GM12878 (cell line): ENCODE data around the gene CRELD2. TPM values are rescaled to one million over a fixed set of nuclear protein-coding genes. Genes with fewer than 3 reads are reported as not detected.

Experiments
- BACH1 ChIP-seq: fragments of 450-650 bp; IDR thresholded peaks from 2 replicates; pipeline ENCODE4 v1.6.1; 2017; ENCODE audit warnings: mild to moderate bottlenecking, borderline replicate concordance
- CTCF ChIP-seq, 3 experiments: IDR thresholded peaks in 2 of 3; conservative IDR thresholded peaks in 1 of 3; 2 replicates each; pipeline ENCODE4 v1.5.1; 2011; ENCODE audit warnings: low read depth in 3 of 3, low read length in 3 of 3, mild to moderate bottlenecking in 3 of 3, control low read depth in 2 of 3, moderate library complexity in 2 of 3, inconsistent platforms in 1 of 3, mixed read lengths in 1 of 3; ENCODE audit not compliant: control insufficient read depth in 2 of 3, insufficient read depth in 1 of 3; ENCODE audit errors: extremely low read depth in 1 of 3
- E2F8 ChIP-seq: fragments of 450-650 bp; IDR thresholded peaks from 2 replicates; pipeline ENCODE4 v1.6.1; 2018; ENCODE audit warnings: mild to moderate bottlenecking, low read depth, moderate library complexity; ENCODE audit not compliant: partially characterized antibody
- FOXM1 ChIP-seq: IDR thresholded peaks from 2 replicates; pipeline ENCODE4 v1.6.1; 2012; ENCODE audit warnings: low read depth, mild to moderate bottlenecking, inconsistent platforms, low read length, moderate library complexity
- IKZF2 ChIP-seq, 2 experiments: fragments of 450-650 bp; IDR thresholded peaks; 2 replicates each; pipeline ENCODE4 v1.6.1; 2017; ENCODE audit warnings: mild to moderate bottlenecking in 2 of 2, moderate library complexity in 2 of 2
- LARP7 ChIP-seq: fragments of 450-650 bp; IDR thresholded peaks from 2 replicates; pipeline ENCODE4 v1.6.1; 2017; ENCODE audit warnings: mild to moderate bottlenecking
- NR2C1 ChIP-seq: fragments of 450-650 bp; IDR thresholded peaks from 2 replicates; pipeline ENCODE4 v1.6.1; 2017; ENCODE audit warnings: antibody characterized with exemption, mild to moderate bottlenecking, moderate library complexity
- POLR2AphosphoS5 ChIP-seq: IDR thresholded peaks from 2 replicates; pipeline ENCODE4 v1.6.1; 2011; ENCODE audit warnings: mild to moderate bottlenecking, low read length, inconsistent platforms
- RB1 ChIP-seq: fragments of 450-650 bp; formaldehyde crosslinking; IDR thresholded peaks from 2 replicates; pipeline ENCODE4 v1.6.1; 2017; ENCODE audit warnings: mild to moderate bottlenecking, borderline replicate concordance
- RELB ChIP-seq: fragments of 450-650 bp; IDR thresholded peaks from 2 replicates; pipeline ENCODE4 v1.6.1; 2017; ENCODE audit warnings: low read depth, mild to moderate bottlenecking, moderate library complexity
- SREBF1 ChIP-seq: IDR thresholded peaks from 2 replicates; pipeline ENCODE4 v1.6.1; 2012; ENCODE audit warnings: mild to moderate bottlenecking, low read length
- USF1 ChIP-seq: IDR thresholded peaks from 2 replicates; pipeline ENCODE4 v1.6.1; 2011; ENCODE audit warnings: borderline replicate concordance, low read depth, mild to moderate bottlenecking, moderate library complexity, mixed read lengths, low read length; ENCODE audit not compliant: insufficient read depth; ENCODE audit errors: extremely low read length
- ZBTB40 ChIP-seq: fragments of 450-650 bp; IDR thresholded peaks from 2 replicates; pipeline ENCODE4 v1.6.1; 2016; ENCODE audit warnings: mild to moderate bottlenecking, moderate library complexity, borderline replicate concordance
- ZNF207 ChIP-seq: fragments of 450-650 bp; IDR thresholded peaks from 2 replicates; pipeline ENCODE4 v1.6.1; 2014; ENCODE audit warnings: antibody characterized with exemption, mild to moderate bottlenecking, borderline replicate concordance
- ZNF274 ChIP-seq: IDR thresholded peaks from one replicate; pipeline ENCODE4 v1.8.0; 2011; ENCODE audit not compliant: insufficient read length, insufficient read depth
- polyA plus RNA-seq, 11 experiments: library from polyadenylated mRNA; depleted of rRNA in 4 of 11; unstranded in 6 of 11; stranded (reverse) in 5 of 11; fragments of >200 nt; fragmentation: Nextera tagmentation in 4 of 11; fragmentation: Illumina TruSeq in 1 of 11; extraction: Ambion mirVana in 4 of 11; extraction: Trizol in 1 of 11; gene quantifications; 1 replicate in 1 of 11; 2 replicates in 10 of 11; pipeline versions ENCODE4 v1.2.1 to v1.2.3, GENCODE V29; 2011 to 2016; ENCODE audit warnings: inconsistent platforms in 2 of 11, missing spikeins in 2 of 11, low read depth in 1 of 11
- total RNA-seq, 4 experiments: library from RNA; depleted of rRNA in 3 of 4; stranded (reverse); fragments of >200 nt in 3 of 4; fragmentation: Illumina TruSeq in 1 of 4; extraction: Trizol in 1 of 4; gene quantifications; 2 replicates each; pipeline versions ENCODE4 v1.2.1 to v1.2.3, GENCODE V29; 2013 to 2021

Gene CRELD2
- total and polyA plus RNA-seq, 10 of the 15 experiments (the other 5 are each of a cell fraction or from before 2014, with no cell fraction given) = 9.4 to 111 (median 25.9) TPM

GRCh38 chr22:49962751-49963646 is 44.6 kb downstream of the CRELD2 start (continued):
- TF ChIP-seq SREBF1 = no peak
- 0 out of 4 replicates have a peak, but pooled peaks have one; percentile 2 to 33 for TF ChIP-seq IKZF2 (IDR thresholded peaks at IDR 0.05)
- TF ChIP-seq BACH1 = peak; percentile 55; the same call in 1 of the 2 replicates
- TF ChIP-seq ZNF207 = peak; percentile 77; the same call in 1 of the 2 replicates
- peak; percentile 4 for TF ChIP-seq E2F8
- peak; percentile 80 for TF ChIP-seq NR2C1
- peak; percentile 88 for TF ChIP-seq LARP7
- TF ChIP-seq CTCF (IDR thresholded peaks at IDR 0.05 in 2 of 3, conservative IDR thresholded peaks at IDR 0.05 in 1 of 3; ENCODE audit: control insufficient read depth in 2 of 3, extremely low read depth in 1 of 3, insufficient read depth in 1 of 3, low read depth in 3 of 3, low read length in 3 of 3) = 0 out of 6 replicates have a peak, but pooled peaks of 1 of the 3 experiments have one; percentile 7
- TF ChIP-seq RELB = peak; percentile 44
- TF ChIP-seq POLR2AphosphoS5 = peak; percentile 20
- TF ChIP-seq ZNF274 = no peak
- 0 out of 2 replicates have a peak, but pooled peaks have one; percentile 29 for TF ChIP-seq ZBTB40
- TF ChIP-seq USF1 = no peak
- TF ChIP-seq FOXM1 = no peak
- TF ChIP-seq RB1 = 0 out of 2 replicates have a peak, but pooled peaks have one; percentile 21
